Kidney (tissue), 14 donors: ENCODE measurements around the gene OGFOD2. TPM values are rescaled to one million over a fixed set of nuclear protein-coding genes. Genes with fewer than 3 reads are reported as not detected.

Experiments
- DNase-seq, 5 donors: peaks; one replicate each; pipeline ENCODE4 v3.0.0-alpha.2; 2013 to 2020
- FAIRE-seq: peaks from 2 replicates; lab custom pipeline; 2012; peaks lifted over from hg19 to GRCh38; lab: Jason Lieb, UNC
- H3K27ac ChIP-seq, 2 donors: one replicate each; pipeline ENCODE4 v1.7.0; 2013; ENCODE audit warnings: low read depth in 2 of 2, low read length in 2 of 2, inconsistent platforms in 1 of 2
- H3K27me3 ChIP-seq: one replicate; pipeline ENCODE4 v1.7.1; 2013; ENCODE audit warnings: low read length, inconsistent platforms; ENCODE audit not compliant: control insufficient read depth, insufficient read depth
- H3K36me3 ChIP-seq, 3 donors: one replicate each; pipeline versions ENCODE4 v1.7.0 to v1.7.1; 2013; ENCODE audit warnings: low read length in 3 of 3, control low read depth in 1 of 3, inconsistent platforms in 1 of 3; ENCODE audit not compliant: insufficient read depth in 3 of 3, control insufficient read depth in 2 of 3
- H3K4me1 ChIP-seq, 3 donors: one replicate each; pipeline versions ENCODE4 v1.7.0 to v1.7.1; 2013; ENCODE audit warnings: low read length in 3 of 3, inconsistent platforms in 1 of 3, low read depth in 1 of 3; ENCODE audit not compliant: control insufficient read depth in 2 of 3, insufficient read depth in 2 of 3
- H3K4me3 ChIP-seq, 3 donors: one replicate each; pipeline versions ENCODE4 v1.7.0 to v1.8.1; 2013; ENCODE audit warnings: low read length in 3 of 3, control low read depth in 1 of 3, inconsistent platforms in 1 of 3
- H3K9ac ChIP-seq, 3 donors: one replicate each; pipeline versions ENCODE4 v1.7.0 to v1.7.1; 2013; ENCODE audit warnings: low read length in 3 of 3, control low read depth in 1 of 3, inconsistent platforms in 1 of 3
- H3K9me3 ChIP-seq, 3 donors: one replicate each; pipeline versions ENCODE4 v1.7.0 to v1.7.1; 2013; ENCODE audit warnings: low read length in 3 of 3, control low read depth in 1 of 3, inconsistent platforms in 1 of 3; ENCODE audit not compliant: control insufficient read depth in 2 of 3, insufficient read depth in 1 of 3
- intact Hi-C: fragments of 100-400 bp; cut with DNase I; formaldehyde crosslinking; loops from one replicate; pipeline ENCODE4 v1.11.1; 2022
- polyA plus RNA-seq: library from polyadenylated mRNA; stranded (reverse); fragments of 350-450 nt; fragmentation: Illumina TruSeq; extraction: RNeasy Lipid Tissue Mini Kit (QIAGEN cat#74804); gene quantifications from one replicate; pipeline ENCODE4 v1.2.3, GENCODE V29; 2014; ENCODE audit warnings: low read depth, low replicate concordance; ENCODE audit not compliant: insufficient read depth
- total RNA-seq: library from RNA; stranded (reverse); fragmentation: NEBNext Ultra II Directional; extraction: Animal tissue kit (Norgen Biotek cat#: 25700); gene quantifications from one replicate; pipeline ENCODE4 v1.2.1, GENCODE V29; 2021
- TF ChIP-seq, protein P1 (sequence below): IDR thresholded peaks from 3 replicates; pipeline ENCODE4 v1.5.1; 2012; ENCODE audit warnings: mild to moderate bottlenecking, moderate library complexity, borderline replicate concordance; ENCODE audit not compliant: insufficient read depth; ENCODE audit errors: extremely low read depth
- donor health status: control.
- donor health status: control.
- donor health status: control.
- donor health status: control.
- donor health status: control.
- donor health status: DM: yes; HTN: yes; CAD: no.
- donor health status: Normal renal cell carcinoma (clear cell type).

Gene OGFOD2
- total and polyA plus RNA-seq, 2 donors from 2014 or later = 22.9 to 27.5 TPM

DNA sequence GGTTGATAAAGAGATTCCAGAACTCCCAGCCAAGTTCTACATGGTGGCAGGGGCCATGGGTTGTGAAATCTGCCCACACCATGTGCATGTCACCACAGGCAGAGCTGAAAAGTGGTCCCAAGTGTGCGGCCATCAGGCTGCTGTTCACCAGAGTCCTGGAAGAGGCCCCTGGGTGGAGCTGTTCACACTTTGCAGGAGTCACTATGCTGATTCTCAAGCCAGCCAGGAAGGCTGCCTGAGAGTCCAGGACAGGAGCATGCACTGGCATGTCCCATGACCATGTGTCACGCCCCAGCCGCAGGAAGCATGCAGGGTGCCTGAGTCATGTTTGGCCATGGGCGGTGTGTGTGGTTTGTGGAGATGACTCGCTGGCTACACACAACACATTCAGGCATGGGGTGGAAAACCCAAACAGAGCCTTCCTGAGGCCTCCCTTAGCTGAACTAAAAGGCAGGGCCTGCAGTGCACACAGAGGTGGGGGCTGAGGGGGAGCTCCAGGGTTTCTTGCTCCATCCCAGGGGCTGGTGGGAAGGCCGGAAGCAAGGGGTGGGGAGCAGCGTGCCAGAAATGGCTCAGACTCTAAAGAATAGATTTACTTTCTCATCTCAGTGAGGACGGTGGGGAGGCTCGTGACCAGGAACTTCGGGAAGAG lies 28.2 kb upstream of the OGFOD2 start:
- Histone ChIP-seq H3K4me3 (no peak overlapping the region), H3K36me3 (no peaks in the 10 kb centered on the region), H3K27ac (peak overlapping the region; percentile 32 to 65), H3K9me3 (no peaks in the 10 kb centered on the region), H3K9ac (no peak overlapping the region), H3K4me1 (peaks cover 0 to 2% (median 0%) of the 10 kb centered on the region in 3 donors), H3K27me3 (no peaks in the 10 kb centered on the region)
- TF ChIP-seq, protein P1, sequence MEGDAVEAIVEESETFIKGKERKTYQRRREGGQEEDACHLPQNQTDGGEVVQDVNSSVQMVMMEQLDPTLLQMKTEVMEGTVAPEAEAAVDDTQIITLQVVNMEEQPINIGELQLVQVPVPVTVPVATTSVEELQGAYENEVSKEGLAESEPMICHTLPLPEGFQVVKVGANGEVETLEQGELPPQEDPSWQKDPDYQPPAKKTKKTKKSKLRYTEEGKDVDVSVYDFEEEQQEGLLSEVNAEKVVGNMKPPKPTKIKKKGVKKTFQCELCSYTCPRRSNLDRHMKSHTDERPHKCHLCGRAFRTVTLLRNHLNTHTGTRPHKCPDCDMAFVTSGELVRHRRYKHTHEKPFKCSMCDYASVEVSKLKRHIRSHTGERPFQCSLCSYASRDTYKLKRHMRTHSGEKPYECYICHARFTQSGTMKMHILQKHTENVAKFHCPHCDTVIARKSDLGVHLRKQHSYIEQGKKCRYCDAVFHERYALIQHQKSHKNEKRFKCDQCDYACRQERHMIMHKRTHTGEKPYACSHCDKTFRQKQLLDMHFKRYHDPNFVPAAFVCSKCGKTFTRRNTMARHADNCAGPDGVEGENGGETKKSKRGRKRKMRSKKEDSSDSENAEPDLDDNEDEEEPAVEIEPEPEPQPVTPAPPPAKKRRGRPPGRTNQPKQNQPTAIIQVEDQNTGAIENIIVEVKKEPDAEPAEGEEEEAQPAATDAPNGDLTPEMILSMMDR = no peak
- FAIRE-seq (no peak), DNase-seq (peak in 4 of 5 donors; percentile 45 to 95 (median 58))
- intact Hi-C loops = no loop called here

DNA sequence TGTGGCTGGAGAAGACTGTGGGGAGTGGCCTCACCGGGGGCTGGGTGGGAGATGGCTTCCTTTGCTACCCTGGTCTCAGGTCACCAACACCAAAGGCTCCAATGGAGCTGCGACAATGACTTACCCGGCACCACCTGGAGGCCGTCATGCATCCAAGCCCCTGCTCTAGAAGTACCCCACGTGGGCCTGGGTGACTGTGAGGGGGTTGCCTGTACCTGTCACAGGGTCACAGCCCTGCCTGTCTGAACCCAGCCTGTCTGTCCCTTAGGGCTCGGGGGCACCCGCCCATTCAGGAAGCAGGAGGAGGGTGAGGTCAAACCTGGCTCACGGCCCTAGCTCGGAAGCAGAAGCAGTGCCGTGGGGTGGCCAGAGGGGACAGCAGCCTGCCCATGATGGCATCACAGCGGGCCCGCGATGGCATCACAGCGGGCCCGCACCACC lies 27.7 kb upstream of the OGFOD2 start:
- DNase-seq (peak; percentile 68 to 87 (median 73)), FAIRE-seq (no peak)
- Histone ChIP-seq H3K4me3 (no peak overlapping the region), H3K36me3 (no peaks in the 10 kb centered on the region), H3K4me1 (peaks cover 0 to 3% (median 0%) of the 10 kb centered on the region in 3 donors), H3K27ac (peak overlapping the region in 1 of 2 donors; percentile 32), H3K27me3 (no peaks in the 10 kb centered on the region), H3K9me3 (no peaks in the 10 kb centered on the region), H3K9ac (no peak overlapping the region)
- intact Hi-C loops = no loop called here
- TF ChIP-seq, protein P1 = no peak

DNA sequence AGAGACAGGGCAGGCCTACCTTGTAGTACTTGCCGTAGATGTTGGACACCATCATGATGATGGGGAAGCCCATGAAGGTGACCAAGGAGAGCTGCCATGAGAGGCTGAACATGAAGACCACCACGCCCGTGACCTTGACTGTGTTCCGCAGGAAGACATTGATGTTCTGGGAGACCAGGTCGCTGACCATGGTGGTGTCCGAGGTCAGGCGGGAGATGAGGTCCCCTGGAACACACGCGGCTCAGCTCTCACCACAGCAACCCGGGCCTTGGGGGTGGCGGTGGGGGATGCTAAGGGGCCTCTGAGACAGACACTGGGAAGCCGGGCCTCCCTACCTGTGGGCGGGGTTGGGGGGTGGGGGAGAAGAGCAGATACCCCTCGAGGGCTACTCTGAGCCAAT lies 26.4 kb upstream of the OGFOD2 start:
- peaks cover 0 to 6% (median 0%) of the 10 kb centered on the region in 3 donors for H3K4me1 ChIP-seq
- intact Hi-C loops = no loop called here
- FAIRE-seq (no peak), DNase-seq (peak in 1 of 5 donors; percentile 70)
- H3K4me3 ChIP-seq = no peak overlapping the region
- no peak overlapping the region for H3K27ac ChIP-seq
- H3K9me3 ChIP-seq = no peaks in the 10 kb centered on the region
- TF ChIP-seq, protein P1 = no peak
- H3K9ac ChIP-seq = no peak overlapping the region
- no peaks in the 10 kb centered on the region for H3K36me3 ChIP-seq
- no peaks in the 10 kb centered on the region for H3K27me3 ChIP-seq

DNA sequence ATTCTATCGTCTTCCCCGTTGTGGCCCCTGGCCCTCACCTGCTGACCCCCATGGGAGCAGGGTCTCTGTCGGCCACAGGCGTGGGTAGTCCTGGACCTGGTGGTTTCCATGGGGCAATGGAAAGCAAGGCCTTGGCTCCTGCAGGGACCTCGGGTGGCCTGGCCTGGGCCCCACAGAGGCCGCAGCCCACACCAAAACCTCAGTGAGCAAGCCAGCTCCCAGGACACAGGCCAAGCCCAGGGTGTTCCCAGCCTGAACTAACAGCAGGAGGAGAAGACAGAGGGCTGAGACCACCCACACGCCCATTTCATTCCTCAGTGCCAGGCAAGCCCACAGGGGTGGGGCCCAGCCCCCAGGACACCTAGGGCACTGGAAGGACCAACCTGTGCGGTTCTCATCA lies 25.6 kb upstream of the OGFOD2 start:
- Histone ChIP-seq H3K36me3 (no peaks in the 10 kb centered on the region), H3K4me3 (no peak overlapping the region), H3K9me3 (no peaks in the 10 kb centered on the region), H3K27me3 (no peaks in the 10 kb centered on the region), H3K9ac (no peak overlapping the region), H3K27ac (no peak overlapping the region), H3K4me1 (peaks cover 0 to 6% (median 0%) of the 10 kb centered on the region in 3 donors)
- DNase-seq (no peak), FAIRE-seq (no peak)
- TF ChIP-seq, protein P1 = no peak
- intact Hi-C loops = no loop called here
